Motor neuron (in vitro differentiated cells): Measurements from ENCODE around the gene ATP2B1. TPM values are rescaled to one million over a fixed set of nuclear protein-coding genes. Genes with fewer than 3 reads are reported as not detected.

Experiments
- ATAC-seq, 8 experiments: fragments of 200-7000 bp; cut with Tn5 transposase; replicated peaks in 6 of 8; 2 replicates each; pipeline ENCODE4 v1.8.0; 2021; ENCODE audit warnings: mild to moderate bottlenecking in 8 of 8, moderate library complexity in 8 of 8
- H3K27ac ChIP-seq, 2 donors: fragments of 250-450 bp; sonication (Bioruptor Pico); 2 replicates each; pipeline ENCODE4 v1.9.0; 2021; ENCODE audit warnings: antibody characterized with exemption in 2 of 2, mild to moderate bottlenecking in 2 of 2, moderate library complexity in 1 of 2
- H3K4me1 ChIP-seq, 2 donors: fragments of 250-450 bp; sonication (Bioruptor Pico); replicated peaks in 1 of 2; 2 replicates each; pipeline ENCODE4 v1.6.1; 2021; ENCODE audit warnings: antibody characterized with exemption in 2 of 2, mild to moderate bottlenecking in 2 of 2, moderate library complexity in 1 of 2
- H3K4me3 ChIP-seq, 5 donors: fragments of 250-450 bp; sonication (Bioruptor Pico); 2 replicates each; pipeline ENCODE4 v1.9.0; 2021; ENCODE audit warnings: antibody characterized with exemption in 5 of 5, mild to moderate bottlenecking in 5 of 5, moderate library complexity in 4 of 5
- WGBS, 10 experiments: fragments of 450-650 bp; shearing (Covaris generic); methylation state at CpG; one replicate each; pipeline ENCODE4 v1.0.0; 2022; 5-methylcytosine and 5-hydroxymethylcytosine counted together
- in situ Hi-C, 9 experiments: fragments of 400-800 bp; cut with MboI; loops; one replicate each; pipeline ENCODE4 v1.15.0; 2021; ENCODE audit warnings: low sequenced_read_pairs in 9 of 9, low pct_unique_long_range_greater_than_20kb in 2 of 9; ENCODE audit not compliant: unreplicated experiment in 9 of 9
- total RNA-seq, 8 experiments: library from RNA; unstranded; fragments of 300-600 nt; gene quantifications; 2 replicates each; pipeline versions ENCODE4 v1.2.3 to v1.2.4, GENCODE V29; 2022

Gene ATP2B1
- total RNA-seq, 8 experiments from 2014 or later = 54.8 to 107 (median 92.3) TPM

- no peak overlapping the region for H3K4me3 ChIP-seq
- in situ Hi-C loops = no loop called here
- ATAC-seq = no peak
- no peak overlapping the region for H3K27ac ChIP-seq
- H3K4me1 ChIP-seq = no peaks in the 10 kb centered on the region
Measured at GRCh38 chr12:89697296-89697695, 11.3 kb downstream of the ATP2B1 start.

- in situ Hi-C loops = no loop called here
- Histone ChIP-seq H3K4me3 (no peak overlapping the region), H3K27ac (no peak overlapping the region), H3K4me1 (no peaks in the 10 kb centered on the region)
- no peak for ATAC-seq
- WGBS, 10 experiments = 73 to 100% (median 88%) methylated on average over 1 of the region's 1 CpG; no CpG with 5 or more reads in 3 of the 10 experiments
Measured at GRCh38 chr12:89695830-89696229, 12.8 kb downstream of the ATP2B1 start.

GRCh38 chr12:89695100-89695499 is 13.5 kb downstream of the ATP2B1 start:
- peak in 3 of 8 experiments; percentile 28 to 51 (median 45) for ATAC-seq
- Histone ChIP-seq H3K4me1 (no peaks in the 10 kb centered on the region), H3K4me3 (no peak overlapping the region), H3K27ac (no peak overlapping the region)
- in situ Hi-C loops = no loop called here
- WGBS, 10 experiments = 82 to 100% (median 90%) methylated on average over 1 to 2 of the region's 2 CpGs

DNA sequence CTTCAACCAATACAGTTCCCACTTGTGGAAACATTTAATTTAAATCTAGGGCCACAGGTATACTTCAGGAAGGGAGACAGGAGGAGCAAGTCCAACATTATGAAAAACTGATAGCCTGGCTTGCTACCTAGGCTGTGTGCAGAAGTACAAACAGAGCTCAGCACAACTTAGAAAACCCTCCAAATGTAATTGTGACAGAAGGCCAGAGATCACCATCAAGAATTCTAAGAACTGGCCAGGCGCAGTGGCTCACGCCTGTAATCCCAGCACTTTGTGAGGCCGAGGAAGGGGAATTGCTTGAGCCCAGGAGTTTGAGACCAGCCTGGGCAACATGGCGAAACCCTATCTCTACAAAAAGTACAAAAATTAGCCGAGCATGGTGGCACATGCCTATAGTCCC is 14.1 kb downstream of the ATP2B1 start:
- Histone ChIP-seq H3K27ac (no peak overlapping the region), H3K4me1 (no peaks in the 10 kb centered on the region), H3K4me3 (no peak overlapping the region)
- in situ Hi-C loops = no loop called here
- 71 to 100% (median 97%) methylated on average over 1 to 5 of the region's 5 CpGs; no CpG with 5 or more reads in 2 of the 10 experiments for WGBS, 10 experiments
- no peak for ATAC-seq

GRCh38 chr12:89693639-89694202 is 14.9 kb downstream of the ATP2B1 start:
- no peak overlapping the region for H3K27ac ChIP-seq
- peak in 1 of 8 experiments; percentile 38 for ATAC-seq
- 76 to 100% (median 98%) methylated on average over 1 to 3 of the region's 3 CpGs for WGBS, 10 experiments
- no peak overlapping the region for H3K4me3 ChIP-seq
- H3K4me1 ChIP-seq = no peaks in the 10 kb centered on the region
- in situ Hi-C loops = no loop called here

DNA sequence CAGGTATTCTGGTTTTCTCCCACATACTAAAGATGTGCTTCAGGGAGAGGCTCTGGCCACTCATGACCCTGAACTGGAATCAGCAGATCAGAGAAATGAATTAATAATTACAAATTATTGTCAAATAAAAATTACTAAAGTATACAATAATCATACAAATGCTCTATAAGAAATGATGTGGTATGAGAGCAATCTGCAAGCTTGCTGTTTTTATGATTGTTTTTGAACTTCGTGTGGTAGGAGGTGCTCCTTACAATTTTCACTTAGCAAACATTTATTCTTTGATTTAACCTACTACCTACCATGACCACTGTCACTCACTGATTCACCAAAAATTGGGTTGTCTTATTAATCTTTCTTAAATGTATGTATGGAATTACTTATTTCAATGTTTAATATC is 16.2 kb downstream of the ATP2B1 start:
- Histone ChIP-seq H3K4me1 (peaks cover 0 to 8% of the 10 kb centered on the region in 2 donors), H3K4me3 (no peak overlapping the region), H3K27ac (no peak overlapping the region)
- in situ Hi-C loops = no loop called here
- no peak for ATAC-seq
- 50 to 100% (median 91%) methylated on average over 1 of the region's 1 CpG; no CpG with 5 or more reads in 3 of the 10 experiments for WGBS, 10 experiments

- in situ Hi-C loops = no loop called here
- H3K27ac ChIP-seq = no peak overlapping the region
Measured at GRCh38 chr12:89691659-89692058, 17.0 kb downstream of the ATP2B1 start.

GRCh38 chr12:89690925-89691324 is 17.7 kb downstream of the ATP2B1 start:
- WGBS, 10 experiments = 10 to 100% (median 52%) methylated on average over 1 of the region's 1 CpG; no CpG with 5 or more reads in 2 of the 10 experiments
- peaks cover 0 to 12% of the 10 kb centered on the region in 2 donors for H3K4me1 ChIP-seq
- in situ Hi-C loops = no loop called here
- no peak overlapping the region for H3K4me3 ChIP-seq
- no peak for ATAC-seq
- H3K27ac ChIP-seq = no peak overlapping the region

More at GRCh38 chr12:89691659-89692058, 17.0 kb downstream of the ATP2B1 start:
- Histone ChIP-seq H3K4me3 (no peak overlapping the region), H3K4me1 (peaks cover 0 to 12% of the 10 kb centered on the region in 2 donors)
- no peak for ATAC-seq
- WGBS, 10 experiments = 83 to 100% (median 100%) methylated on average over 1 of the region's 1 CpG; no CpG with 5 or more reads in 1 of the 10 experiments

GRCh38 chr12:89689306-89689705 is 19.3 kb downstream of the ATP2B1 start:
- ATAC-seq = no peak
- in situ Hi-C loops = no loop called here
- Histone ChIP-seq H3K27ac (no peak overlapping the region), H3K4me1 (peaks cover 0 to 12% of the 10 kb centered on the region in 2 donors), H3K4me3 (no peak overlapping the region)
- WGBS, 10 experiments = 77 to 100% (median 92%) methylated on average over 1 to 3 of the region's 3 CpGs; no CpG with 5 or more reads in 2 of the 10 experiments

- no peak overlapping the region for H3K4me3 ChIP-seq
- no peak overlapping the region for H3K27ac ChIP-seq
- peaks cover 0 to 12% of the 10 kb centered on the region in 2 donors for H3K4me1 ChIP-seq
- ATAC-seq = no peak
- WGBS, 10 experiments = 83 to 100% (median 100%) methylated on average over 1 to 2 of the region's 2 CpGs; no CpG with 5 or more reads in 1 of the 10 experiments
- in situ Hi-C loops = no loop called here
Measured at GRCh38 chr12:89686311-89686710, 22.3 kb downstream of the ATP2B1 start.

DNA sequence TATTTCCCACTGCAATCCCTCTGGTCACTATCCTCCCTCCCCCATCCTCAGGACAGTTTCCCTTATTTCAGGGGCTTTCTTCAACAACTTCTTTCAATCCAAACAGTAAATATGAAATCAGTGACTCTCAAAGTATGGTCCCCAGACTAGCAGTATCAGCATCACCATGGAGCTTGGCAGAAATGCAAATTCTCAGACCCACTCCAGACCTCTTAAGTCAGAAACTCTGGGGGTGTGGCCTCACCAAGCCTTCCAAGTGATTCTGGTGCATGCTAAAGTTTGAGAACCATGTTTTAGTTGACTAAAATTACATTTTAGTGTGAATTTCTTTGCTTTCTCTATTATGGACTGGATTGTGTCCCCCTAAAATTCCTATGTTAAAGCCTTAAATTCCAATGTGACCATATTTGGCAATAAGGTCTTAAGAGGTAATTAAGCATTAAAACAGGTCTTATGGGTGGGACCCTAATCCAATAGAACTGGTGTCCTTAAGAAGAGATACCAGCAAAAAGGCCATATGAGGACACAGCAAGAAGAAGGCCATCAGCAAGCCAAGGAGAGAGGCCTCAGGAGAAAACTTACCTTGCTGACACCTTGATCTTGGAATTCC is 23.2 kb downstream of the ATP2B1 start:
- in situ Hi-C loops = no loop called here
- Histone ChIP-seq H3K27ac (no peak overlapping the region), H3K4me3 (no peak overlapping the region), H3K4me1 (peaks cover 0 to 12% of the 10 kb centered on the region in 2 donors)
- no peak for ATAC-seq

- WGBS, 10 experiments = 0 to 100% (median 86%) methylated on average over 2 to 3 of the region's 3 CpGs; no CpG with 5 or more reads in 1 of the 10 experiments
- peak in 3 of 8 experiments; percentile 79 to 86 (median 80) for ATAC-seq
Measured at GRCh38 chr12:89684136-89684535, 24.5 kb downstream of the ATP2B1 start.

GRCh38 chr12:89682284-89682683 is 26.4 kb downstream of the ATP2B1 start:
- H3K4me3 ChIP-seq = no peak overlapping the region
- WGBS, 10 experiments = 94 to 100% (median 97%) methylated on average over 2 to 3 of the region's 3 CpGs; no CpG with 5 or more reads in 1 of the 10 experiments
- H3K27ac ChIP-seq = no peak overlapping the region
- no peak for ATAC-seq
- in situ Hi-C loops = no loop called here
- peaks cover 5 to 7% of the 10 kb centered on the region in 2 donors for H3K4me1 ChIP-seq

More at GRCh38 chr12:89684136-89684535, 24.5 kb downstream of the ATP2B1 start:
- in situ Hi-C loops = no loop called here
- peaks cover 0 to 12% of the 10 kb centered on the region in 2 donors for H3K4me1 ChIP-seq
- no peak overlapping the region for H3K27ac ChIP-seq
- H3K4me3 ChIP-seq = no peak overlapping the region

DNA sequence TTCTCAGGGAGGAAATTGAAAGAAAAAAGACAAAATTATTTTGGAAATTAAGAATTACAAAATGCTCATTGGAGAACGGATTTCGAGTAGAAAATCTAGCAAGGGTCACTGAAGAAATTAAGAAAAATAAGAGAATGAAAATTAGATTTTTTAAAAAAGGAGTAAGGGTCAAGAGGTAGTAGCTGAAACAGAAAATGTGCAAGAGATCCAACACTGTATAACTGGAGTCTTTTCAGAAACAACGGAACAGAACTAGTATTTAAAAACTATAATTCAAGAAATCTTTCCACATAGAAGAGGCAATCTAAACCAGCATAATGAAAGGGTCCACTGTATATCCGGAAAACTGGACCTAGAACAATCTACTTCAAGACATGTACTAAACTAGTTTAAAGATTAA is 28.2 kb downstream of the ATP2B1 start:
- in situ Hi-C loops = no loop called here
- Histone ChIP-seq H3K27ac (no peak overlapping the region), H3K4me1 (peaks cover 3 to 5% of the 10 kb centered on the region in 2 donors), H3K4me3 (no peak overlapping the region)
- no peak for ATAC-seq
- WGBS, 10 experiments = 94 to 100% (median 97%) methylated on average over 4 of the region's 4 CpGs
